ENCODE data around the gene OR8S1.
"Not testable (repeated sequence)": the region's sequence is repeated elsewhere in the genome, so short reads cannot be mapped to it uniquely, and the experiment has no call there.

DNA sequence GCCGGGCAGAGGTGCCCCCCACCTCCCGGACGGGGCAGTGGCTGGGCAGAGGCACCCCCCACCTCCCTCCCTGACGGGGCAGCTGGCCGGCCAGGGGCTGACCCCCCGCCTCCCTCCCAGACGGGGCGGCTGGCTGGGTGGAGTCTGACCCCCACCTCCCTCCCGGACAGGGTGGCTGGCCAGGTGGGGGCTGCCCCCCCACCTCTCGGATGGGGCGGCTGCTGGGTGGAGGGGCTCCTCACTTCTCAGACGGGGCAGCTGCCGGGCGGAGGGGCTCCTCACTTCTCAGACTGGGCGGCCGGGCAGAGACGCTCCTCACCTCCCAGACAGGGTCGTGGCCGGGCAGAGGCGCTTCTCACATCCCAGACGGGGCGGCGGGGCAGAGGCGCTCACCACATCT, 5.1 kb upstream of the OR8S1 start:
- TF ChIP-seq, protein P1, sequence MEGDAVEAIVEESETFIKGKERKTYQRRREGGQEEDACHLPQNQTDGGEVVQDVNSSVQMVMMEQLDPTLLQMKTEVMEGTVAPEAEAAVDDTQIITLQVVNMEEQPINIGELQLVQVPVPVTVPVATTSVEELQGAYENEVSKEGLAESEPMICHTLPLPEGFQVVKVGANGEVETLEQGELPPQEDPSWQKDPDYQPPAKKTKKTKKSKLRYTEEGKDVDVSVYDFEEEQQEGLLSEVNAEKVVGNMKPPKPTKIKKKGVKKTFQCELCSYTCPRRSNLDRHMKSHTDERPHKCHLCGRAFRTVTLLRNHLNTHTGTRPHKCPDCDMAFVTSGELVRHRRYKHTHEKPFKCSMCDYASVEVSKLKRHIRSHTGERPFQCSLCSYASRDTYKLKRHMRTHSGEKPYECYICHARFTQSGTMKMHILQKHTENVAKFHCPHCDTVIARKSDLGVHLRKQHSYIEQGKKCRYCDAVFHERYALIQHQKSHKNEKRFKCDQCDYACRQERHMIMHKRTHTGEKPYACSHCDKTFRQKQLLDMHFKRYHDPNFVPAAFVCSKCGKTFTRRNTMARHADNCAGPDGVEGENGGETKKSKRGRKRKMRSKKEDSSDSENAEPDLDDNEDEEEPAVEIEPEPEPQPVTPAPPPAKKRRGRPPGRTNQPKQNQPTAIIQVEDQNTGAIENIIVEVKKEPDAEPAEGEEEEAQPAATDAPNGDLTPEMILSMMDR (IDR thresholded peaks at IDR 0.05; ENCODE audit: insufficient read depth, low read length, poor library complexity, severe bottlenecking), result not testable (repeated sequence)
- not testable (repeated sequence) for TF ChIP-seq EZH2phosphoT487 (conservative IDR thresholded peaks at IDR 0.05; ENCODE audit: low read length)

Data from SU-DHL-6 (cell line).